Common myeloid progenitor, CD34-positive (primary cell): ENCODE measurements around the gene PARM1.

Experiments used
- CTCF ChIA-PET: fragments of 350-600 bp; sonication (Branson Sonifier 250); formaldehyde crosslinking; loops from one replicate; lab custom pipeline; 2021; ENCODE audit warnings: antibody characterized with exemption; lab: Charles Lee
- POLR2A ChIA-PET: fragments of 350-600 bp; sonication (Branson Sonifier 250); formaldehyde crosslinking; loops from one replicate; lab custom pipeline; 2021; ENCODE audit warnings: antibody characterized with exemption; lab: Charles Lee
- DNase-seq, 3 donors: peaks; one replicate each; pipeline versions ENCODE4 v3.0.0 to v3.0.0-alpha.2; 2013
- H3K27ac ChIP-seq, 2 experiments: 1 replicate in 1 of 2; 2 replicates in 1 of 2; pipeline ENCODE4 v1.7.0; 2013; ENCODE audit warnings: inconsistent platforms in 2 of 2, low read length in 2 of 2, mild to moderate bottlenecking in 2 of 2, low read depth in 1 of 2, moderate library complexity in 1 of 2; ENCODE audit not compliant: severe bottlenecking in 2 of 2, insufficient read depth in 1 of 2, poor library complexity in 1 of 2
- H3K27me3 ChIP-seq, 5 experiments: replicated peaks in 2 of 5; 1 replicate in 3 of 5; 2 replicates in 2 of 5; pipeline versions ENCODE4 v1.6.1 to v1.7.0; 2013; ENCODE audit warnings: low read length in 4 of 5, mild to moderate bottlenecking in 2 of 5, moderate library complexity in 2 of 5, inconsistent platforms in 1 of 5; ENCODE audit not compliant: insufficient read depth in 5 of 5, control insufficient read depth in 4 of 5
- H3K36me3 ChIP-seq, 4 experiments: 1 replicate in 2 of 4; 2 replicates in 2 of 4; pipeline versions ENCODE4 v1.6.1 to v1.7.0; 2013; ENCODE audit warnings: low read length in 3 of 4, control low read depth in 1 of 4, mild to moderate bottlenecking in 1 of 4; ENCODE audit not compliant: control insufficient read depth in 4 of 4, insufficient read depth in 4 of 4
- H3K4me1 ChIP-seq, 4 experiments: 1 replicate in 3 of 4; 2 replicates in 1 of 4; pipeline versions ENCODE4 v1.6.1 to v1.7.1; 2013; ENCODE audit warnings: low read length in 3 of 4, mild to moderate bottlenecking in 3 of 4, control low read depth in 1 of 4, inconsistent platforms in 1 of 4, moderate library complexity in 1 of 4; ENCODE audit not compliant: control insufficient read depth in 4 of 4, insufficient read depth in 4 of 4; ENCODE audit errors: control extremely low read depth in 1 of 4
- H3K4me3 ChIP-seq, 7 experiments: 1 replicate in 4 of 7; 2 replicates in 3 of 7; pipeline versions ENCODE4 v1.5.1 to v1.7.0; 2013; ENCODE audit warnings: mild to moderate bottlenecking in 7 of 7, low read length in 6 of 7, moderate library complexity in 6 of 7, inconsistent platforms in 2 of 7, low read depth in 2 of 7, control low read depth in 1 of 7; ENCODE audit not compliant: insufficient read depth in 4 of 7, control insufficient read depth in 1 of 7; ENCODE audit errors: extremely low read depth in 1 of 7
- H3K9me3 ChIP-seq, 5 experiments: 1 replicate in 4 of 5; 2 replicates in 1 of 5; pipeline versions ENCODE4 v1.6.1 to v1.7.1; 2013; ENCODE audit warnings: low read length in 4 of 5, mild to moderate bottlenecking in 2 of 5, inconsistent platforms in 1 of 5, low read depth in 1 of 5, moderate library complexity in 1 of 5; ENCODE audit not compliant: control insufficient read depth in 4 of 5, insufficient read depth in 2 of 5; ENCODE audit errors: control extremely low read depth in 1 of 5
- WGBS: methylation state at CpG from one replicate; pipeline ENCODE4 v1.1.5; 2013; ENCODE audit not compliant: insufficient coverage; 5-methylcytosine and 5-hydroxymethylcytosine counted together

The PARM1 gene

DNA sequence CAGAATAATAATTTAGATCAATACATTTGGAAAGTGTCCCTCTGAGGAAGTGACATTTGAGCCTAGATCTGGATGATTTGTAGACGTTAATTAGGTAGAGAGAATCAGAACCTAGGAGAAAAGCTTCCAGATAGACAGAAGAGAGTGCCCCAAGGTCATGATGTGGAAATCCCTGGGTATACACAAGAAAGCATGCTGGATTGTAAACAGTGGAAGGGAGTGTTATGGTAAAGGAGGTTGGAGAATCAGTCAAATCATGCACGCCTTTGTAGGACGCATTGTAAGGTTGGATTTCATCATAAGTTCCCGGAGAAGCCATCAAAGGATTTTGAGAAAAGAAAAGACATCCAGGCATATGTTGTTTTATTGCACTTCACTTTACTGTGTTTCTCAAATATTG, 156.3 kb downstream of the PARM1 start:
- DNase-seq = no peak
- CTCF ChIA-PET = no interaction called here
- Histone ChIP-seq H3K4me3 (no peak overlapping the region), H3K4me1 (no peaks in the 10 kb centered on the region), H3K36me3 (no peaks in the 10 kb centered on the region), H3K9me3 (peaks cover 0 to 2% (median 0%) of the 10 kb centered on the region in 5 experiments), H3K27me3 (no peaks in the 10 kb centered on the region), H3K27ac (no peak overlapping the region)
- 93% methylated on average over 1 of the region's 4 CpGs for WGBS
- POLR2A ChIA-PET = no interaction called here

DNA sequence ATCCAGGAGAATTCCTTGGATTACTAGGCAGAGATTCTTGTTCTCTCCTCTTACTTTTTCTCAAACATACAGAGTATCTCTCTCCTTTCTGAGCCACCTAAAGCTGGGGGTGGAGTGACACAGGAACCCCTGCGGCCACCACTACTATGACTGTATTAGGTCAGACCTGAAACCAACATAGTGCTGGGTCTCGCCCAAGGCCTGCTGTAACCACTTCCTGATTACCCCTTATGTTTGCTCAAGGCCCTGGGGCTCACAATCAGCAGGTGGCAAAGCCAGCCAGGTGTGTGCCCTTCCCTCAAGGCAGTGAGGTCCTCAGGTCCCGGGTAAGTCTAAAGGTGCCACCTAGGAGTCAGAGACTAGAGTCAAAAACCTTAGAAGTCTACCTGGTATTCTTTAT, 166.4 kb downstream of the PARM1 start:
- CTCF ChIA-PET = no interaction called here
- Histone ChIP-seq H3K9me3 (peaks cover 0 to 2% (median 0%) of the 10 kb centered on the region in 5 experiments), H3K27ac (no peak overlapping the region), H3K4me3 (no peak overlapping the region), H3K27me3 (no peaks in the 10 kb centered on the region), H3K36me3 (no peaks in the 10 kb centered on the region), H3K4me1 (no peaks in the 10 kb centered on the region)
- WGBS = no CpG with 5 or more reads among the region's 3 CpGs
- POLR2A ChIA-PET = no interaction called here
- DNase-seq = no peak
